GM19240 (cell line): Measurements from ENCODE around the gene CHCHD6.

ENCODE experiments used
- DNase-seq: peaks from one replicate; pipeline ENCODE4 v3.0.0; 2011; ENCODE audit warnings: low spot score; ENCODE audit not compliant: insufficient read length

The CHCHD6 gene

DNA sequence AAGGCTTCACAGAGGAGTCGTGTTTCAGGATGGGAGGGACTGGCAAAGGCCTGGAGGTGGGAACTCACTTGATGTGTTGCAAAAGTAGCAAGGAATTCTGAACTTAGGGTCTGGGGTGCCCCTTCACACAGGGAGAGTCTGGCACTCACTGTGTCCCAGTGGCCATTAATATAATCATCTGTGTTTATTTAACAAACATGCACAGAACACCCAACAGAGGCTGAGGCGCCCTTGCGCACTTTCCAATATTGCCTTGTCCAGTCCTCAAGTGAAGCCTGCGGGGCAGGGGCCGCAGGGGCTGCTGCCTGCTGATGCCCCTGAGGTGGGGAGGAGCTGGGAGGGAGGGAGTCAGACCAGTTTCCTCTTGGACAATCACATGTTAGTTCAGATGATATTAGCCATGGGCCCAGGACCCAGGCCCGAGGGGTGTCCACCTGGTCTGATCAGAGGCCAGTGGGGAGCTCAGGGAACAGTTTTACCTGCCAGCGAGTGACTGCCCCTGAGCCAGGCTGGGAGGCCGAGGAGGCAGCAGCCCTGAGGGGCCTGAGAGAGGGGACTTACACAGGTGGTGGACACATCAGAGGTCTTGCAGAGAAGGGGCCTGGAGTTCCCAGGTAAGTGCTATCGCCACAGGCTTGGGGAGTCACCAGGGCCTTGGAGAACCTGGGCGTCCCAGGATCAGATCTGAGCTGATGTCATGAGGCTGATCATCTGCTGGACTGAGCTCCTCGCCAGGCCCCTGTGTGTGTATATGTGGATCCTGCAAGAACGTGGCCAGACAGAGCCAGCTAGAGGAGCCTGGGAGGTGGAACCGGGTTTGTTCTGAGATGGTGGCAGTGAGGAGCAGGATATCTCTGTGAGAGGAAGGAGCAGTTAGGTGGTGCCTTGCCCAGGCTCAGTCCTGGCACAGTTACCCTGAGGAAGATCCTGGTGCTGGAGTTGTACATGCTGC is 35.3 kb upstream of the CHCHD6 start:
- DNase-seq: no peak

DNA sequence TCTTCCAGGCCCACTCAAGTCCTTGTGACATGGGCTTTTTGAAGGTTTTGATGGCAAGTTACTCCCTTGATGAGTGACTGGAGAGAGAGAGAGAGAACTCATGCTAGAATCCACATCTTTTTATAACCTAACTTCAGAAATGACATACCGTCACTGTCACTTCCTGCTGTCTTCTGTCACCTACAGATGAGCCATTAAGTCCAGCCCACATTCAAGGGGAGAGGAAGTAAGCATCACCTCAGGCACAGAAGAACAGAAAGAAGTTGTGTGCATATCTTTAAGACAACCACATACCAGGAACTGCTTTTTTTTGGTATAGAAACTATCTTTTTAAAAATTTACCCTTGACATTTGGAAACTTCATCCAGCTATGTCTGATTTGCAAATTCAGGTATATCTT is 32.5 kb upstream of the CHCHD6 start:
- DNase-seq: no peak

DNA sequence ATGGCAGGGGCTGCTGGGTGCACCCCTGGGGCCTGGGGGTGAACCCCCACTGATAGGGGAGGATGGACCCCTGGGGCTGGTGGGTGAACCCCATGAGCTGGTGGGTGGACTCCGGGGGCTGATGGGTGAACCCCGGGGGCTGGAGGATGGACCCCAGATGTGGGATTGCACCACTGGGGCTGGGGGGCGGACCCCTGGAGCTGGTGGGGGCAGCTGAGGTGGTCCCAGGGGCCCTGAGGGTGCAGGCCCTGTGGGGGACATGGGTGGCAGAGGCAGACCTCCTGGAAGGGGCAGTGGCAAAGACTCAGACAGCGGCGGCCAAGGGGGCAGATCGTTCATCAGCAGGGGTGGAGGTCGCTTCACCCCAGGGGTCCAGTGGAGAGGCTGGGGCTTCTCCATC is 31.7 kb upstream of the CHCHD6 start:
- no peak for DNase-seq

DNA sequence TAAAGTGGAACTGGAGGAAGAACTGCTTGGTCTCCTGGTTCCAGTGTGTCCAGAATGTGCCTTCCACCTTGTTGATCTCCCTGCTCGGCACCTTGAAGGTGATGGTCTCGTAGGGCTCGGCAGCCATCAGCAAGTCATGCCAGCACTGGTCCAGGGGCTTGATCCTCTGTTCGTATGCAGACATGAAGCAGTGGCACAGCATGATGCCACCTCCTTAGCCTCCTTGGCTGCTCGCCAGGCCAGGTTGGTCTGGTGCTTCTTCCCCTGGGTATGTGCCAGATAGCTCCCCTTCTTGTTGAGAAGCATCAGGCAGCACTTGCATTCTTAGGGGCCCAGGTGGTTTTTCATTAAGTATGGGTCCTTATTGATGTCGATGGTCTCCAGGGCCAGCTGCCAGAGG is 31.3 kb upstream of the CHCHD6 start:
- DNase-seq: no peak

DNA sequence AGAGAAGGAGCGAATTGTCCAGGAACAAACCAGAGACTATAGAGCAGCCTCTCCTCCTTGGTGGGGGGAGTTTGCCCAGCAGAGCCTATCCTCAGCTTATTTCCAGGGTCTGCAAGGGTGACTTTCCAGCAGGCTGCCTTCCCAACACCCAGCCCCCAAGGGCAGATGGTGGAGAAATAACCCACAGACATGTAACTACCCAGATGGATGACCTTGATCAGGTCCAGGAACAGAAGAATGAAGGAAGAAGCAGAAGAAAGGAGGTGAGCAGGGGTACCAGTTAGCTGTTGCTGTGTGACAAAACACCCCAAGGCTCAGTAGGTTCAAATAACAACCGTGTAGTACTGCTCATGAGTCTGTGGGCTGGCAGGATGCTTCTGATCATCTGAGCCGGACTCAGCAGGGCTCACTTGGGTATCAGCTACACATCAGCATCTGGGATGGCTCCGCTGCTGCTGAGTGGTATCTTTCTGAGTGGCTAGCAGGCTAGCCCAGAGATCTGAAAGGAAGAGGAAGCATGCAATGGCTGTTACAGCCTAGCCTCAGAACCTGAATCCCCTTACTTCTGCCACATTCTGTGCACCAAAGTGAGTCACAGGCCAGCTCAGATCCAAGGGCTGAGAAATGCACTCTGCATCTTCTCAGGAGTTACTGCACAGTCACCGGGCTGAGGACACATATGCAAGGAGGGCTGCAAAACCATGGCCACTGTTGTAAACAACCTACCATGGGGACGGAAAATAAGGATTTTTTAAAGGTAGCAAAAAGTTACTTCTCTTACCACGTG is 26.9 kb upstream of the CHCHD6 start:
- DNase-seq: no peak

DNA sequence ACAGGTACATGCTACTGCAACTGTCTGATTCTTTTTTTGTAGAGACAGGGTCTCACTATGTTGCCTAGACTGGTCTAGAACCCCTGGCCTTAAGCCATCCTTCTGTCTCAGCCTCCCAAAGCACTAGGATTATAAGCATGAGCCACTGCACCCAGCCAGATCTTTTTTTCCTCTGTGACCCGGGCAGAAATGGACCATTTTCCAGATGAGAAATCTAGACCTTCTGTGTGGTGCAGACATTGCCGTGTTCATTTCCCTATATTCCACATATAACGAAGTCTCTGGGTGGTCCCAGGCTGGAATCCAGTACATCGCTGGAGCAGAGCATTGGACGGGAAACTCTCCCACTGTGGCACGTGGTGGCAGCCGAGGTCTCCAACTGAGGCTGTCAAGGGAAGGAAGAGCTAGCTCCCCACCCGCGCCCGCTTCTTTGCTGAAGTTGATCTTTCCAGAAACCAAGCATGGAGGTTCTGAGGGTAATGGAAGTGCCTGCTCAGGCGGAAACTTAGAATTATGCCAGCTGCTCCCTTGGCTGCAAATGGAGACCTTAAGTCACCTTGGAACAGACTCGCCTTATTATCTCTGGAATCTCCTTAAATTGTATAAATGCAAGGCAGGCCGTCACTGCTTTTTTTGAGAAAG is 26.1 kb upstream of the CHCHD6 start:
- no peak for DNase-seq

DNA sequence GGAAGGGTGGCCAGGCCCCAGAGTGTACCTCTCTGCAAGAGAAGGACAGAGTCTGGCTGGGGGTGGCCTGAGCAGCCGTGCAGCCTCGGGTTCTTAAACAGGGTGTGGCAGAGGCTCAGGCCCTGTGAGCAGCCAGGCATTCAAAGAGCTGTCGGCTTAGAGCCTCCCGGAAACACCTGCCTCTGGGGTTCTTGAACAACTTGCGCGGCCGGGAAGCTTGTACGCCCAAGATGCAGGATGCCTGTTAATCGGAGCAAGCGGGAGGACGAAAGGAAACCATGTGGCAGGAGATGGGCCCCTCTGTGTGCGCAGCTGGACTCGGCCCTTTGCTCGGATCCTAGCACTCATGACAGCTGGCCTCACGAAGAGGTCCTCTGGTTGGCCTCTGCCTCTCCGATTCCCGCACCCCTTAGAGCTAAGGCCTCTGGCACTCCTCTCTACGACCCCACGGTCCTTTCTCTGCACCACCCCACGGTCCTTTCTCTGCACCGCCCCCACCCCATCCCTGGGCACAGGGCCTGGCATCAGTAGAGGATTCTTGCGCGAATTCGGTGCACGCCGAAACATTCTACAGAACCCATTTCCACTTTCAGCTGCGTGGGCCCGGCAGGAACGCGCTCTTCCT is 25.2 kb upstream of the CHCHD6 start:
- DNase-seq: no peak

DNA sequence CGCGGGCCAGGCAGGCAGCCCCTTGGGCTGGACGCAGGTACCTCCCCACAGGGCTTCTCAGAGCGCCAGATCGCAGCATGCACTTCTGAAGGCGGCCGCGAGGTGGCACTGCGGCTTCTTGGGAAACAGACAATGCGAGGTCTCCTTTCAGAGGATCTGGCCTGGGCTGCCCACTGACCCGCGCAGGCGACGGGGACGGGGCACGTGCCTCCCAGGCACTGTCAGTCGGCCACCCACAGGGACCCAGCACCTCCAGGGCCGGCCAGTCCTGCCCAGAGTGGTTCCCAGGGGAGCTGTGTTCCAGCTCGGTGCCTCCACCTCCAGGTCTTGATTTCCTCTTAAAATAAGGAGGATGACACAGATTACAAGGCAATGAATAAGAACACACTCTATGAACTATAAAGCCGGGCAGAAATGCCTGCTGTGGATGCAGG is 24.7 kb upstream of the CHCHD6 start:
- DNase-seq: peak; percentile 73

DNA sequence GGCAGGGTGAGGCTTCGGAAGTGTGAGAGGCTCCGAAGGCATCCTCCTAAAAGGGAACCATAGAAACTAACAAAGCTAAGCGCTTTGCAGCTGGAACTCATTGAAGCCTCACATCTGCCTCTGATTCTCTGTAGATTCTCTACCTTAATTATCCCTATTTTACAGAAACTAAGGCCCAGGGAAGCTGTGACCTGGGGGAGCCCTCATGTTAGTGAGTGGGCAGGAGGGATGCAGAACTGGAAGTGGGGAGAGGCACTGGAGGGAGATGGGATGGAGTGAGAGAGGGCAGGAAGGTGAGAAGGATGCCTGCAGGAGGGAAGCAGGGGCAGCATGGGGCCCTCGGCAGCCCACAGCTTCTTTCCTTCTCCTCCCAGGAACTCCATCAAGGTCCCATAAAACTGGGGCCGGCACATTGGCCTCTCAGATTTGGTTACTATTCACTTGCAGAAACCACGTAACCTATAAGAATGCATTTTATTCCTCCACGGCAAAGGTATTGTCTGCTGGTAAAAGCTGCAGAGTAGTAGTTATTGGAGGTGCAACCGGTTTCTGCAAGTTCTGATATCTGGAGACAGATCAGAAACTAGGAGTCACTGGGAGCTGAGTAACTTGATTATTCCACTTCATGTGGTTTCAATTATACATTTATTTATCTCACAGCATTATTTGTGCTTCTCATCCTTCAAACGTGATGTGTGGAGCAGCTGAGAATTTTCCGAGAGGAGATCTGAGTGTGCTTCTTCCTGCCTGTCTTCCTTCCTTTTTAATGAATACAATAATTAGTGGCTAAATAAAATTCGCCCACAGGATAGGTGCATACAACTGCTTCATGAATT is 24.0 kb upstream of the CHCHD6 start:
- no peak for DNase-seq

DNA sequence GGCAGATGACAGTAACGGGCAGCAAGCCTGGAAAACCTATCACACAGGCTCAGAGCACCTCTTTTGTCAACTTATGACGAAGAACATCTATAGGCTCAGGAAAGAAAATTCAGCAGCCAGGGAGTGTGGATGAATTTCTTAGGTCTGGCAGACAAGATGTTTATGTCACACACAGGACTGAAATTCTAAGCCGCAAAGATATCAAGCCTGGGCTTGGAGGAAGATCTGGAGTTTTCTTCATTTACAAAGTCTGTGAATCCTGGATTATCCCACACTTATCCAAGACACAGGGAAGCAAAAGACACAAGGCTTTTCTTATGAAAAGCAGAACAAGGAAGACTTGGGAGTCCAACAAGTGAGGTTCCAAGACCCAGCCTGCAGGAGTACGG is 23.4 kb upstream of the CHCHD6 start:
- DNase-seq: no peak

DNA sequence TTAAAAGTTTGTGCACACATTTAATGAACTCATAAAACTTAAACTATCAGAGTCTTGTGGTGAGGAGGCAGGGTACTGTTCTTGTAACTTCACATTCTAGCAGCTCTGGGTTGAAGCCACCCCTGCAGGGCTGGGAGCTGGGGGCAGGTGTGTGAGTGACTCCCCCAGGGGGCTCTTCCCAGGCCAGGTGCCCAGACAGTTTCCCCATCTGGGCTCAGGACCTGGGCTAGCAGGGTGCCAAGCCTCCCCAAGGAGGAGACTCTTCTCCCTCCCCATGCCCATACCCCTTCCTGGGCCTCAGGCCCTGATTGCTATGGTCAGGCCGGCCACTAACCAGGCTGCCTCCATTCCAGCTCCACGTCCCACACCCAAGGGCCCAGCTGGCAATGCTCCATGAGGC is 22.0 kb upstream of the CHCHD6 start:
- DNase-seq: no peak

DNA sequence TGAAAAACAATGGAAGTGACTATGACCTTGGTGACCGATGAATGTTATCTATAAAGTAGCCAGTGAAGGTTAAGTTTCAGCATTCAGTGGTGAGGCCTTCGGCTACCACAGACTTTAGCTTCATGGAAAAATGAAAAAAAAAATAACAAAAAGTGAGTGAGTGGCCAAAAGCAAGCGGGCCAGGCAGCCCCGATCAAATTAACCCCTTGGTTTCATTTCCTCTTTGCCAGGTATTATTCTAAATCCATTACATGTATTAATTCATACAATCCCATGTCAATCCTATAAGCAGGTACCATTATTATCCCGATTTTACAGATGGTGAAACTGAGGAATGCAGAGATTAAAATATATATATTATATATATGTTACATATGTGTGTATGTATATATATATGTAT is 21.0 kb upstream of the CHCHD6 start:
- DNase-seq: no peak

DNA sequence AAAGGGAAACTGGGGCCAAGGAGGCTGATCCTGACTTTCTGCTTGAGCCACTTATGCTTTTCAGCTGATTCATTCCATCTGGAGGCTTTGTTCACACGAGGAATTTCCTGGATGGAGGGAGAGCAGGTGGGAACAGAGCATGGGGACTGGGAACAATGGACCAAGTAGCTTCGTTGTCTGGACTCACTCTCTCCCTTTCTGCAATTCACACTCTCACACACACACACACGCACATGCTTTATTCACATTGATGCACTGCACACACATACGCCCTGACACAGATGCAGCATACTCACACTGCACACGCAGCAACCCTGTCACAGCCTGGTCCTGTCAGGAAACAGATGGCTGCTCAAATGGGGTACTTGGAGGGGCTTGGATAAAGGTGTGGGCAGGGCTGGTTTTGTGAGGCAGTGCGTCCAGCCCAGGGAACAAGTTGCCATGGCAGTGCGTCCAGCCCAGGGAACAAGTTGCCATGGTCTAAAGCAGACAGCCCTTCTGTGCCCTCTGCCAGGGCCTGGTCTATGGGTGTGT is 19.8 kb upstream of the CHCHD6 start:
- no peak for DNase-seq

DNA sequence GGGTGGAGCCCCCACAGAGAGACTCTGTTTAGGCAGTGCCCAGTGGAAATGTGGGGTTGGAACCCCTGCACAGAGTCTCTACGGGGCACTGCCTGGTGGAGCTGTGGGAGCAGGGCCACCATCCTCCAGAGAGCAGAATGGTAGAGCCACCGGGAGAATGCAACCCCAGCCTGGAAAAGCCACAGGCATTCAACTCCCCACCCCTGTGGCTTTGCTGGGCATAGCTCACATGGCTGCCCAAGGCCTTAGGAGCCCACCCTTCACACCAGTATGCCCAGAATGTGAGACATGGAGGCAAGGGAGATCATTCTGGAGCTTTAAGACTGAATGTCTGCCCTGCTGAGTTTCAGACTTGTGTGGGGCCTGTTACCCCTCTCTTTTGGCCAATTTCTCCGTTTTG is 19.0 kb upstream of the CHCHD6 start:
- DNase-seq: no peak

DNA sequence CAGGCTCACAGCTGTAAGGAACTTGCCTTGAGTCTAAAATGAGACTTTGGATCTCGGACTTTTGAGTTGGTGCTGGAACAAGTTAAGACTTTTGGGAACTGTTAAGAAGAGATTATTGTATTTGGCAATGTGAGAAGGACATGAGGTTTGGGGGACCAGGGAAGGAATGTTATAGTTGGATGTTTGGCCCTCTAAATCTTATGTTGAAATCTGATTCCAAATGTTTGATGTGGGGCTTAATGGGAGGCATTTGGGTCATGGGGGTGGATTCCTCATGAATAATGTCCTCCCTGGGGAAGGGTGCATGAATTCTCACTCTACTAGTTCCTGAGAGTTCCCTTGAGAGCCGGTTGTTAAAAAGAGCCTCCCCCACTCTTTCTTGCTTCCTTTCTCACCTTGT is 18.5 kb upstream of the CHCHD6 start:
- no peak for DNase-seq

DNA sequence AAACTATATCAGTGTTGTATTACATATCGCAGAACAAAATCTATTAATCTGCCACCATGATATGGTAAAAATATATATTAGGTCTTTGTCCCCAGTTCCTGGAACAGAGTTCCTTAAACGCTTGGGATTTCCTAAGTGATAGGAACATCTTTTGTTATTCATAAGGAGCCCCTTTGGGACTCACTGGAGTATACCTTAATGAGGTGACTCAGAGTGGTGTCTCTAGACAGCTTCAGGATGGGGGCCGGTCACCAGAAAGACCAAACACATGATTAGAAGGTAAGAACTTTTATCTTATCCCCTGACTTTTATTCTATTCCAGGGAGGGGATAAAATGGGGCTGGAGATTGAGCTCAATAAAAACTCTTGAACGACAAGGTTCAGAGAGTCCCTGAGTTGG is 12.3 kb upstream of the CHCHD6 start:
- no peak for DNase-seq

DNA sequence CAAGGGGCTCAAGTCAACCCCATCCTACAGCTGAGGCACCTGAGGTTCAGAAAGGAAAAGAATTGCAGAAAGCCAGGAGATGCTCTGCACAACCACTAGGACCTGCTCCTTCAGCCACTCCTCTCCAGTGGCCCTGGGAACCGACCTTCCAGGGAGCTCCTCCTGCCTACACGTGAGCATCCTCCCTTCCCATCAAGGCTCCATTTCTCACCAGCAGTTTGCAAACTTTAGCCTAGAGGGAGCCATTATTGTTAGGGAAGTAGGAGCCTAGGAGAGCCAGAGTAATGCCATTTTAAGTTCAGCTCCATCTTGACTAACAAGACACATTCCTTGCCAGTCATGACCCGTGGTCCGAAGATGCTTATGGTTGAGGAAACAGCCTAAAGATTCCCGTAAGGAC is 11.2 kb upstream of the CHCHD6 start:
- DNase-seq: no peak

DNA sequence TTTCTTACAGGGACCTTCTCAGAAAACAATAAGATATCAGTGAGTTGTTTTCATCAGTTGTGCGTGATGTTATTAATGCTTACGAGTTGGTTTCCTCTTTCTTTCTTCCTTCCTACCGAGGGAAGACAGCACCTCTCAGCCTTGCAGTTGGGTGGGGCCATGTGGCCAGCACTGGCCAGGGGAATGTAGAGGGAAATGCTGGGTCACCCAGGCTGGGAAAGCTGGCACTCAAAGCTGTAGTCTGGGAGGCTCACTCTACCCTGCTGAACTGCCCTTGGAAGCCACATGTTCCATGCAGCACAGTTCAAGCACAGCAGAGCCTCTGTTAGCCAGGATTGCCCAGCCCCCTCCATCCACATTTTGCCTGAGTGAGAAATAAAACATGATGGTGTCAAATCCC is 10.1 kb upstream of the CHCHD6 start:
- no peak for DNase-seq

DNA sequence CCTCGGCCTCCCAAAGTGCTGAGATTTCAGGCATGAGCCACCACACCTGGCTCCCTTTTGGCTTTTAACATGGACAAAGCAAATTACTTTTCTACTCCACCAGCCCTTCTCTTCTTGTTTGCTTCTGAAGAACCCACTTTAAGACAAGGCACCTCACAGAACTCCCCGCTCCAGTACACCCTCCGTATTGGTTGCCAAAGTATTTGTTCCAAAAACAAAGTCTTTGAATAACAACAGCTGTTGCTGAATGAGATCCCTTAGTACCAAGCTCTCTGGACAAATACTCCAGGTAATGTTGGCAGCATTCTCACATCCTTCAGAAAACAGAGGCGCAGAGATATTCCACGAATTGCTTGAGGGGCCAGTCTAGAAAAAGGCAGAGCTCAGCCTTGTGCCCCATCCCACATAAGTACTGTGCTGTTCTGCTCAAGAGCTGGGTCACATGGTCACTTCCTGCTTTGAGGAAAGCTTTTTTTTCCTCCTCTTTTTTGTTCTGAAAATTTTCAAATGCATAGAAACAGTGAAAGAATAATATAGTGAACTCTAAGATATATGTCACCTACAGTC is 7.3 kb upstream of the CHCHD6 start:
- no peak for DNase-seq

DNA sequence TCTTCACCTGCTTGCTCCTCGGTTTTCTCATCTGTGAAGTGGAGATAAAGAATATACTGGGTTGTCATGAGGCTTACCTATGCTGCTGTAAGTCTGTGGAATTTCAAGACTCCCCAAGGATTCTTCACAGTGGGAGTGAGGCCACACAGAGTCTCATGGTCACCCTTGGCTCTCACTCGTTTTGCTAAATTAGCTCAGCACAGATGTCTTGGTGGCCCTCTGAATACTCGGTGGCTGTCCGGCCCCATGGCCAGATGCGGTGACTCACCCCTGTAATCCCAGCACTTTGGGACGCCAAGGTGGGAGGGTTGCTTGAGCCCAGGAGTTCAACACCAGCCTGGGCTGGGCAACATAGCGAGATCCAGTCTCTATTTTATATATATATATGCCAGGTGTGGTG is 5.0 kb upstream of the CHCHD6 start:
- DNase-seq: no peak
